ENCODE measurements around the gene RAB1A. TPM values are rescaled to one million over a fixed set of nuclear protein-coding genes. Genes with fewer than 3 reads are reported as not detected.

The RAB1A gene
- total and polyA plus RNA-seq, 9 of the 15 experiments (the other 6 are each of a cell fraction or from before 2014, with no cell fraction given) = 43.8 to 163 (median 67.7) TPM

GRCh38 chr2:65146078-65146477 is 16.2 kb upstream of the RAB1A start:
- Histone ChIP-seq H3K4me1 (replicated peaks in 1 of 2; ENCODE audit: control insufficient read depth in 2 of 2, insufficient read depth in 2 of 2, low read length in 2 of 2) (no peaks in the 10 kb centered on the region; a peak in 2 of 5 replicates), H3K4me2 (ENCODE audit: insufficient read depth, low read length) (no peak overlapping the region), H3K9me3 (replicated peaks; ENCODE audit: control insufficient read depth, insufficient read depth, low read depth, low read length) (no peaks in the 10 kb centered on the region), H3K27ac (ENCODE audit: extremely low read depth, low read depth, low read length) (no peak overlapping the region), H3K27me3 (ENCODE audit: control insufficient read depth in 2 of 2, insufficient read depth in 2 of 2, low read length in 2 of 2) (no peaks in the 10 kb centered on the region), H3K36me3 (ENCODE audit: control insufficient read depth, insufficient read depth, low read length) (no peaks in the 10 kb centered on the region), H3K4me3 (no peak overlapping the region), H3K79me2 (ENCODE audit: control insufficient read depth, insufficient read depth, low read length) (no peaks in the 10 kb centered on the region), H3K9me1 (ENCODE audit: control insufficient read depth, insufficient read depth, low read length) (no peaks in the 10 kb centered on the region), H2AFZ (ENCODE audit: low read depth, low read length) (no peak overlapping the region), H4K20me1 (replicated peaks; ENCODE audit: control insufficient read depth, insufficient read depth, low read length) (no peaks in the 10 kb centered on the region), H3K9ac (ENCODE audit: insufficient read depth in 1 of 2, low read depth in 2 of 2, low read length in 2 of 2) (no peak overlapping the region)
- intact Hi-C loops (cut with micrococcal nuclease) (no loop called here), in situ Hi-C loops (cut with MboI) (no loop called here)
- DNase-seq (ENCODE audit: extremely low read depth in 1 of 4, low spot score in 3 of 4) (no peak), FAIRE-seq (peak; percentile 46), ATAC-seq (no peak)
- 35% methylated on average over 3 of the region's 3 CpGs for WGBS (ENCODE audit: insufficient coverage, low coverage, missing lambda C conversion rate)
- no TSS peak for BruUV-seq (replicated peaks)
- ChIA-PET CTCF (ENCODE audit: low intra/inter-chr PET ratio) (interaction anchor here (0.6 kb wide), 1 partner anchor 1184 kb away, joined by 4 read pairs; no protein-coding TSS in a partner anchor), POLR2A (interaction anchor here (1.6 kb wide), 1 partner anchor 9 kb away, joined by 6 read pairs; no protein-coding TSS in a partner anchor)
- TF ChIP-seq, protein P1, sequence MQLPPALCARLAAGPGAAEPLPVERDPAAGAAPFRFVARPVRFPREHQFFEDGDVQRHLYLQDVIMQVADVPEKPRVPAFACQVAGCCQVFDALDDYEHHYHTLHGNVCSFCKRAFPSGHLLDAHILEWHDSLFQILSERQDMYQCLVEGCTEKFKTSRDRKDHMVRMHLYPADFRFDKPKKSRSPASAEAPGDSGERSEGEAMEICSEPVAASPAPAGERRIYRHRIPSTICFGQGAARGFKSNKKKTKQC (CRISPR knock-in tag; IDR thresholded peaks at IDR 0.05) = no peak
- TF ChIP-seq GMEB1 (CRISPR knock-in tag; IDR thresholded peaks at IDR 0.05) (no peak), ZNF609 (CRISPR knock-in tag; IDR thresholded peaks at IDR 0.05; ENCODE audit: borderline replicate concordance) (no peak), ZKSCAN8 (CRISPR knock-in tag; IDR thresholded peaks at IDR 0.05) (no peak), E2F1 (CRISPR knock-in tag; IDR thresholded peaks at IDR 0.05) (no peak), BRD9 (IDR thresholded peaks at IDR 0.05; ENCODE audit: low read depth, partially characterized antibody) (no peak), ZNF232 (CRISPR knock-in tag; IDR thresholded peaks at IDR 0.05) (no peak), ZBTB1 (CRISPR knock-in tag; IDR thresholded peaks at IDR 0.05; ENCODE audit: borderline replicate concordance, low read depth) (no peak), TSHZ1 (CRISPR knock-in tag; IDR thresholded peaks at IDR 0.05) (no peak), NCOA2 (IDR thresholded peaks at IDR 0.05; ENCODE audit: partially characterized antibody in 2 of 2) (no peak)

Measured in K562 (cell line).